T-helper 1 cell treated with Interleukin-12 subunit alpha and Interleukin-12 subunit beta and Interleukin-4 antibody, amounts not matched to agents 30 μg/mL and 1 μg/mL, for 36 hours (primary cell): ENCODE data around the gene NRG2.

ENCODE experiments used
- H3K27ac Mint-ChIP-seq: one replicate; pipeline ENCODE4 v1.8.0; 2021; ENCODE audit warnings: mild to moderate bottlenecking, mixed read lengths
- H3K27me3 Mint-ChIP-seq: one replicate; pipeline ENCODE4 v1.8.0; 2021; ENCODE audit warnings: low read depth, mixed read lengths
- H3K36me3 Mint-ChIP-seq: one replicate; pipeline ENCODE4 v1.8.0; 2021; ENCODE audit warnings: low read depth, mixed read lengths
- H3K4me1 Mint-ChIP-seq: one replicate; pipeline ENCODE4 v1.8.0; 2021; ENCODE audit warnings: low read depth, mixed read lengths
- H3K4me3 Mint-ChIP-seq: one replicate; pipeline ENCODE4 v1.8.0; 2021; ENCODE audit warnings: mild to moderate bottlenecking, moderate library complexity, mixed read lengths
- H3K9me3 Mint-ChIP-seq: one replicate; pipeline ENCODE4 v1.8.0; 2021; ENCODE audit warnings: mixed read lengths

The NRG2 gene

GRCh38 chr5:139946006-139946405 is 97.1 kb downstream of the NRG2 start:
- no peak overlapping the region for H3K27ac Mint-ChIP-seq
- H3K4me1 Mint-ChIP-seq, result no peaks in the 10 kb centered on the region
- no peaks in the 10 kb centered on the region for H3K9me3 Mint-ChIP-seq
- H3K36me3 Mint-ChIP-seq, result no peaks in the 10 kb centered on the region
- peaks cover 52% of the 10 kb centered on the region for H3K27me3 Mint-ChIP-seq
- H3K4me3 Mint-ChIP-seq, result no peak overlapping the region

GRCh38 chr5:139942243-139942642 is 100.9 kb downstream of the NRG2 start:
- H3K36me3 Mint-ChIP-seq, result no peaks in the 10 kb centered on the region
- H3K27me3 Mint-ChIP-seq, result peaks cover 62% of the 10 kb centered on the region
- no peak overlapping the region for H3K4me3 Mint-ChIP-seq
- peaks cover 3% of the 10 kb centered on the region for H3K9me3 Mint-ChIP-seq
- H3K27ac Mint-ChIP-seq, result no peak overlapping the region
- H3K4me1 Mint-ChIP-seq, result no peaks in the 10 kb centered on the region

- no peaks in the 10 kb centered on the region for H3K9me3 Mint-ChIP-seq
- peaks cover 17% of the 10 kb centered on the region for H3K27me3 Mint-ChIP-seq
- H3K4me3 Mint-ChIP-seq, result no peak overlapping the region
- H3K27ac Mint-ChIP-seq, result no peak overlapping the region
- no peaks in the 10 kb centered on the region for H3K4me1 Mint-ChIP-seq
- H3K36me3 Mint-ChIP-seq, result no peaks in the 10 kb centered on the region
These were observed 112.7 kb downstream of the NRG2 start for GRCh38 chr5:139930406-139930805.

GRCh38 chr5:139926797-139927503 is 116.1 kb downstream of the NRG2 start:
- Mint-ChIP-seq H3K4me3 (no peak overlapping the region), H3K27ac (no peak overlapping the region), H3K4me1 (no peaks in the 10 kb centered on the region), H3K27me3 (peaks cover 19% of the 10 kb centered on the region), H3K9me3 (no peaks in the 10 kb centered on the region), H3K36me3 (no peaks in the 10 kb centered on the region)

- no peak overlapping the region for H3K27ac Mint-ChIP-seq
- H3K4me1 Mint-ChIP-seq, result no peaks in the 10 kb centered on the region
- H3K9me3 Mint-ChIP-seq, result no peaks in the 10 kb centered on the region
- H3K27me3 Mint-ChIP-seq, result peaks cover 21% of the 10 kb centered on the region
- no peaks in the 10 kb centered on the region for H3K36me3 Mint-ChIP-seq
- H3K4me3 Mint-ChIP-seq, result no peak overlapping the region
These were observed 117.2 kb downstream of the NRG2 start for GRCh38 chr5:139925650-139926640.

- Mint-ChIP-seq H3K36me3 (no peaks in the 10 kb centered on the region), H3K4me3 (no peak overlapping the region), H3K9me3 (no peaks in the 10 kb centered on the region), H3K4me1 (no peaks in the 10 kb centered on the region), H3K27me3 (peaks cover 23% of the 10 kb centered on the region), H3K27ac (no peak overlapping the region)
These were observed 117.9 kb downstream of the NRG2 start for GRCh38 chr5:139925216-139925562.

- no peak overlapping the region for H3K27ac Mint-ChIP-seq
- H3K4me1 Mint-ChIP-seq, result no peaks in the 10 kb centered on the region
- no peak overlapping the region for H3K4me3 Mint-ChIP-seq
- no peaks in the 10 kb centered on the region for H3K36me3 Mint-ChIP-seq
- H3K27me3 Mint-ChIP-seq, result peaks cover 18% of the 10 kb centered on the region
- H3K9me3 Mint-ChIP-seq, result no peaks in the 10 kb centered on the region
These were observed 118.5 kb downstream of the NRG2 start for GRCh38 chr5:139924294-139925215.

- Mint-ChIP-seq H3K27me3 (peaks cover 18% of the 10 kb centered on the region), H3K9me3 (no peaks in the 10 kb centered on the region), H3K36me3 (no peaks in the 10 kb centered on the region), H3K27ac (no peak overlapping the region), H3K4me1 (no peaks in the 10 kb centered on the region), H3K4me3 (no peak overlapping the region)
These were observed 123.8 kb downstream of the NRG2 start for GRCh38 chr5:139919308-139919707.

GRCh38 chr5:139915834-139916233 is 127.3 kb downstream of the NRG2 start:
- Mint-ChIP-seq H3K4me1 (no peaks in the 10 kb centered on the region), H3K27me3 (peaks cover 8% of the 10 kb centered on the region), H3K27ac (no peak overlapping the region), H3K4me3 (no peak overlapping the region), H3K9me3 (no peaks in the 10 kb centered on the region), H3K36me3 (no peaks in the 10 kb centered on the region)

GRCh38 chr5:139915266-139915665 is 127.8 kb downstream of the NRG2 start:
- no peak overlapping the region for H3K4me3 Mint-ChIP-seq
- peaks cover 5% of the 10 kb centered on the region for H3K27me3 Mint-ChIP-seq
- H3K36me3 Mint-ChIP-seq, result no peaks in the 10 kb centered on the region
- H3K4me1 Mint-ChIP-seq, result no peaks in the 10 kb centered on the region
- H3K9me3 Mint-ChIP-seq, result no peaks in the 10 kb centered on the region
- no peak overlapping the region for H3K27ac Mint-ChIP-seq

- Mint-ChIP-seq H3K27ac (no peak overlapping the region), H3K4me1 (no peaks in the 10 kb centered on the region), H3K36me3 (no peaks in the 10 kb centered on the region), H3K27me3 (peaks cover 5% of the 10 kb centered on the region), H3K9me3 (no peaks in the 10 kb centered on the region), H3K4me3 (no peak overlapping the region)
These were observed 128.8 kb downstream of the NRG2 start for GRCh38 chr5:139914218-139914807.

- Mint-ChIP-seq H3K27me3 (peaks cover 5% of the 10 kb centered on the region), H3K4me1 (no peaks in the 10 kb centered on the region), H3K9me3 (no peaks in the 10 kb centered on the region), H3K4me3 (no peak overlapping the region), H3K36me3 (no peaks in the 10 kb centered on the region), H3K27ac (no peak overlapping the region)
These were observed 130.3 kb downstream of the NRG2 start for GRCh38 chr5:139912804-139913203.

GRCh38 chr5:139912158-139912557 is 130.9 kb downstream of the NRG2 start:
- Mint-ChIP-seq H3K4me1 (no peaks in the 10 kb centered on the region), H3K36me3 (no peaks in the 10 kb centered on the region), H3K27me3 (peaks cover 5% of the 10 kb centered on the region), H3K27ac (no peak overlapping the region), H3K9me3 (no peaks in the 10 kb centered on the region), H3K4me3 (no peak overlapping the region)
